Measurements from ENCODE around the gene CMC4. TPM values are rescaled to one million over a fixed set of nuclear protein-coding genes. Genes with fewer than 3 reads are reported as not detected.
A peak's percentile ranks its signal among the peaks of the same experiment; 100 is the strongest.

The CMC4 gene
- total RNA-seq, 1 donor from 2014 or later = 6.2 TPM

DNA sequence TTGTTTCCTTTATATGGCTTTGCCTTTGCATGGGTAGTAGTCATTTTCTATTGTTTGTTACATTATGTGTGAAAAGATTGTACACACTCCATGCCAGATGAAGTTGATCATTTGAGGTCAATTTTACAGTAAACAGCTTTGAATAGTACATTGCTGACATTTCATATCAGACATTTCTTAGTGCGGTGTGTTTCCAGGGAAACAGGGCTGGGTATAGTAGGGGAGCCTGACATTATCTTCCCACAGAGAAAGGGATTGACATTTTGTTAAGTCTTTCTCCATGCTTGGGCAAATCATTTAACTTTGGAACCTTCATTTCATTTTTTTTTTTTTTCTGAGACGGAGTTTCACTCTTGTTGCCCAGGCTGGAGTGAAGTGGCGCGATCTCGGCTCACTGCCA lies 39.3 kb downstream of the CMC4 start:
- H3K4me1 Mint-ChIP-seq = peaks cover 9% of the 10 kb centered on the region
- H3K27ac Mint-ChIP-seq = no peak overlapping the region
- no peak overlapping the region for H3K4me3 Mint-ChIP-seq
- peaks cover 24% of the 10 kb centered on the region for H3K9me3 Mint-ChIP-seq
- TF ChIP-seq, protein P1, sequence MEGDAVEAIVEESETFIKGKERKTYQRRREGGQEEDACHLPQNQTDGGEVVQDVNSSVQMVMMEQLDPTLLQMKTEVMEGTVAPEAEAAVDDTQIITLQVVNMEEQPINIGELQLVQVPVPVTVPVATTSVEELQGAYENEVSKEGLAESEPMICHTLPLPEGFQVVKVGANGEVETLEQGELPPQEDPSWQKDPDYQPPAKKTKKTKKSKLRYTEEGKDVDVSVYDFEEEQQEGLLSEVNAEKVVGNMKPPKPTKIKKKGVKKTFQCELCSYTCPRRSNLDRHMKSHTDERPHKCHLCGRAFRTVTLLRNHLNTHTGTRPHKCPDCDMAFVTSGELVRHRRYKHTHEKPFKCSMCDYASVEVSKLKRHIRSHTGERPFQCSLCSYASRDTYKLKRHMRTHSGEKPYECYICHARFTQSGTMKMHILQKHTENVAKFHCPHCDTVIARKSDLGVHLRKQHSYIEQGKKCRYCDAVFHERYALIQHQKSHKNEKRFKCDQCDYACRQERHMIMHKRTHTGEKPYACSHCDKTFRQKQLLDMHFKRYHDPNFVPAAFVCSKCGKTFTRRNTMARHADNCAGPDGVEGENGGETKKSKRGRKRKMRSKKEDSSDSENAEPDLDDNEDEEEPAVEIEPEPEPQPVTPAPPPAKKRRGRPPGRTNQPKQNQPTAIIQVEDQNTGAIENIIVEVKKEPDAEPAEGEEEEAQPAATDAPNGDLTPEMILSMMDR (IDR thresholded peaks at IDR 0.05; ENCODE audit: unreplicated experiment) = no peak
- H3K36me3 Mint-ChIP-seq = peaks cover 20% of the 10 kb centered on the region
- H3K27me3 Mint-ChIP-seq (ENCODE audit: low read depth) = no peaks in the 10 kb centered on the region
- DNase-seq (ENCODE audit: low spot score in 2 of 2, unreplicated experiment in 2 of 2) = no peak

DNA sequence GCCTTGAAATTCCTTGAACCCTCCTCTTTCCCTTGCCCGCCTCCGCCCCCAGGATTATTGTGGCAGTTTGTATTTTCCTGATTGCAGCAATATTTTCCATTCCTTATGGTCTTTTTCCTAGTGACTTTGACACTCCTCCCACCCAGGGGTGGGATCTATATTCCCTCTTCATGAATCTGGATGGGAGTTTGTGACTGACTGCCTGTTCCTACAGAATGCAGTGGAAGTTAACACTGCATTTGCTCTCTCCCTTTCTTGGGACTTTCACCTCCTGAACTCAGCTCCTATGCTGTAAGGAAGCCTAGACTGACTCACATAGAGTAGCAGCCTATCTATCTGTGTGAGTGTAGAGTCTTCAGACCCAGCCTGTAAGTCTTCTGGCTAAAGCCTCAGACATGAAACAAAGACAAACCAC lies 42.1 kb downstream of the CMC4 start:
- H3K9me3 Mint-ChIP-seq = no peaks in the 10 kb centered on the region
- H3K4me1 Mint-ChIP-seq = peaks cover 9% of the 10 kb centered on the region
- no peak for DNase-seq (ENCODE audit: low spot score in 2 of 2, unreplicated experiment in 2 of 2)
- H3K36me3 Mint-ChIP-seq = peaks cover 1% of the 10 kb centered on the region
- H3K27ac Mint-ChIP-seq = peak overlapping the region; percentile 98
- H3K27me3 Mint-ChIP-seq (ENCODE audit: low read depth) = no peaks in the 10 kb centered on the region
- H3K4me3 Mint-ChIP-seq = peak overlapping the region; percentile 24
- TF ChIP-seq, protein P1 (IDR thresholded peaks at IDR 0.05; ENCODE audit: unreplicated experiment) = no peak

DNA sequence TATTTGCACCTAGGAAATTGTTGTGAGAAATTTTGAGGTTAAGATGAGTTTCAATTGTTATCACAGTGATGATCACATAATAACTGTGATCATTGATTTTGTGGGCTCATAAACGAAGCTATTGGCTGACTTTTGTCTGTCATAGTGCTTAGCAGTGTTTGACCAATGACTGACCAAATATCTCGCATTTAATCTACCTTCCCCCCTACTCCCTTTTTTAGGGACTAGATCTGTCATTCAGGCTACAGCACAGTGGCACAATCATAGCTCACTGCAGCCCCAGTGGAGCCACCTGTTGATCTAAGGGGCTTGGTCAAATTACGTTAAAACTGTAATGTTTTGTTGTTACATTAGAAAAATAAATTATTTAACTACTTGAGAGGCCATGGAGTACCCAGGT lies 42.8 kb downstream of the CMC4 start:
- H3K36me3 Mint-ChIP-seq = peaks cover 1% of the 10 kb centered on the region
- H3K4me3 Mint-ChIP-seq = peak overlapping the region; percentile 84
- H3K27ac Mint-ChIP-seq = peak overlapping the region; percentile 98
- peaks cover 9% of the 10 kb centered on the region for H3K4me1 Mint-ChIP-seq
- TF ChIP-seq, protein P1 (IDR thresholded peaks at IDR 0.05; ENCODE audit: unreplicated experiment) = no peak
- DNase-seq (ENCODE audit: low spot score in 2 of 2, unreplicated experiment in 2 of 2) = no peak
- no peaks in the 10 kb centered on the region for H3K27me3 Mint-ChIP-seq (ENCODE audit: low read depth)
- H3K9me3 Mint-ChIP-seq = no peaks in the 10 kb centered on the region

DNA sequence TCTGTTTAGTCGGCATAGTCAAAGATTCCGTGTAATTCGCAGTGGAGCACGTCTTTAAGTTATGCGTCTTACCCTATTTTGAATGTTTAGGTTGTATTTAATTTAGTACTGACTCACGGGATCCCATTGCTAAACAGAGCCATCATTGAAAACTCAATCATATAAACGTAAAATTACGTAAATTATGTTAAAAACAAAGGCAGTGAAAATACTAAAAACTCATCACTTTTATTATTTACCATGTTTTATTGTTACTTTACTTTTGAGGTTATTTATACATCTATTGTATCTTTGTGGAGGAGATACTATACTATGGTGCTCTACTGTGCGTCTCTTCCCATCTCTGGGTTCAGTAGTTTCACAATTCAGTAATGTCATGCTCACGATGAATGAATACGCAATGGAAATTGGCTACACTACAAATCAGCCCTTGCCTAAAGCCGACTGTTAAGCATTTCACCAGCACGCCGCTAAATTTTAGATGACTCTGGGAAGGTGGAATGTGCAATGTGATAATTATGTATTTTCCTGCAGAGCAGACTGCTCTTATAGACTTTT lies 43.3 kb downstream of the CMC4 start:
- H3K4me1 Mint-ChIP-seq = peaks cover 9% of the 10 kb centered on the region
- H3K27ac Mint-ChIP-seq = peak overlapping the region; percentile 98
- H3K4me3 Mint-ChIP-seq = peak overlapping the region; percentile 84
- no peaks in the 10 kb centered on the region for H3K27me3 Mint-ChIP-seq (ENCODE audit: low read depth)
- TF ChIP-seq, protein P1 (IDR thresholded peaks at IDR 0.05; ENCODE audit: unreplicated experiment) = no peak
- DNase-seq (ENCODE audit: low spot score in 2 of 2, unreplicated experiment in 2 of 2) = no peak
- peaks cover 1% of the 10 kb centered on the region for H3K36me3 Mint-ChIP-seq
- no peaks in the 10 kb centered on the region for H3K9me3 Mint-ChIP-seq

DNA sequence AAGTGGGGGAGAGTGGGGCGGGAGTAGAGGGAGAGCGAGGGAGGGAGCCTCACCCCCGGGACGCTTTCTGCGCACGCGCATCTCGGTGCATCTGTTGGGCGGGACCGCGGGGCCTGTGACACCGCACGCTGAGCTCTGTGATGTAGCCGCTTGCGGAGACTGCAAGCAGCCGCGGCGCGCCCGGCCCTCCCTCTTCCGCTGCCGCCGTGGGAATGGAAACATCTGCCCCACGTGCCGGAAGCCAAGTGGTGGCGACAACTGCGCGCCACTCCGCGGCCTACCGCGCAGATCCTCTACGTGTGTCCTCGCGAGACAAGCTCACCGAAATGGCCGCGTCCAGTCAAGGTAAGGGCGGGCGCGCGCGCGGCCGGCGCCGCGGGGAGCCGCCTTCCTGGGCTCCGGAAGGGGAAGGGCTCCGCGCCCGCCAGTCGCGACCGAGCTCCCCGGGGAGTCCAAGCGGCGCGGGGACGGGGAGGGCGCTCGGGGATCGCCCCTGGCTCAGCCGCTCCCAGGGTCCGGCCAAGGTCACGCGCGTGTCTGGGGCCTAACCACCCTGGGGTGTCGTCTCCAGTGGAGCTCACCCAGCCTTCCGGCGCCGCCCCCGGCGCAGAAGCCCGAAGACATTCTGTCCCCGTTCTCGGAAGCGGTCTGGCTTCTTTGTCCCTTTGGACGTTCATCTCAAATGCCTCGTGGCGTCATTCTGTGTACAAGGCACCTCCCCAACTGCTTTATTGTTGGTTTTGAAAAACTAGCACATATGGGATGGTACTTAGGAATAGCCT lies 44.0 kb downstream of the CMC4 start, which contains the start of gene FUNDC2:
Gene FUNDC2 (plus strand): TSS at position 118 of the 782 bp plus-strand sequence. CDS start 95 bp downstream, at position 213.
- Mint-ChIP-seq H3K4me3 (peak within 1 kb of the TSS; percentile 84), H3K4me1 (peaks cover 9% of the 10 kb centered on the region), H3K27me3 (ENCODE audit: low read depth) (no peaks in the 10 kb centered on the region), H3K36me3 (peaks cover 1% of the 10 kb centered on the region), H3K9me3 (no peaks in the 10 kb centered on the region), H3K27ac (peak within 1 kb of the TSS; percentile 98)
- peak; percentile 83 to 89 for DNase-seq (ENCODE audit: low spot score in 2 of 2, unreplicated experiment in 2 of 2)
- TF ChIP-seq, protein P1 (IDR thresholded peaks at IDR 0.05; ENCODE audit: unreplicated experiment) = no peak

All from mesothelial cell of epicardium (in vitro differentiated cells).